Activated CD8-positive, alpha-beta memory T cell treated with anti-CD3 and anti-CD28 coated beads for 4 hours (primary cell): ENCODE results near the gene MED12L.

Experiments used
- DNase-seq, 2 donors: peaks; one replicate each; pipeline ENCODE4 v3.0.0-alpha.2; 2020; ENCODE audit warnings: low read depth in 2 of 2

MED12L gene

GRCh38 chr3:151299006-151299405 is 213.5 kb downstream of the MED12L start:
- DNase-seq: no peak

GRCh38 chr3:151300539-151300938 is 215.1 kb downstream of the MED12L start:
- DNase-seq: no peak

GRCh38 chr3:151301787-151302186 is 216.3 kb downstream of the MED12L start:
- no peak for DNase-seq

GRCh38 chr3:151303751-151304150 is 218.3 kb downstream of the MED12L start:
- no peak for DNase-seq

GRCh38 chr3:151305060-151305774 is 219.8 kb downstream of the MED12L start:
- no peak for DNase-seq

GRCh38 chr3:151305775-151306151 is 220.3 kb downstream of the MED12L start:
- DNase-seq: no peak

GRCh38 chr3:151306168-151306810 is 220.8 kb downstream of the MED12L start:
- no peak for DNase-seq

- no peak for DNase-seq
Observed at GRCh38 chr3:151307131-151307530, 221.7 kb downstream of the MED12L start.

- DNase-seq: no peak
Observed at GRCh38 chr3:151307583-151308488, 222.4 kb downstream of the MED12L start.

GRCh38 chr3:151309566-151309965 is 224.1 kb downstream of the MED12L start:
- DNase-seq: no peak

- DNase-seq: no peak
Observed at GRCh38 chr3:151312972-151313371, 227.5 kb downstream of the MED12L start.

- no peak for DNase-seq
Observed at GRCh38 chr3:151314137-151314536, 228.7 kb downstream of the MED12L start.

GRCh38 chr3:151314593-151314992 is 229.1 kb downstream of the MED12L start:
- DNase-seq: no peak

GRCh38 chr3:151315136-151315535 is 229.7 kb downstream of the MED12L start:
- no peak for DNase-seq

GRCh38 chr3:151315846-151316245 is 230.4 kb downstream of the MED12L start:
- no peak for DNase-seq

GRCh38 chr3:151316267-151316991 is 231.0 kb downstream of the MED12L start, which contains the start of gene GPR87:
GPR87 (minus strand) TSS chr3:151316820; CDS start chr3:151300100, 16,720 bp downstream.
- no peak for DNase-seq

GRCh38 chr3:151318313-151318712 is 232.8 kb downstream of the MED12L start:
- DNase-seq: no peak

GRCh38 chr3:151318991-151319390 is 233.5 kb downstream of the MED12L start:
- no peak for DNase-seq

GRCh38 chr3:151319628-151320027 is 234.2 kb downstream of the MED12L start:
- DNase-seq: no peak

GRCh38 chr3:151320131-151320530 is 234.7 kb downstream of the MED12L start:
- no peak for DNase-seq

GRCh38 chr3:151321526-151321925 is 236.1 kb downstream of the MED12L start:
- DNase-seq: no peak

- DNase-seq: no peak
Observed at GRCh38 chr3:151322511-151322910, 237.0 kb downstream of the MED12L start.
